K562 (cell line): ENCODE measurements around the gene KPNA4. TPM values are rescaled to one million over a fixed set of nuclear protein-coding genes. Genes with fewer than 3 reads are reported as not detected.

Source experiments
- SAFB2 ChIP-seq: fragments of 200-400 bp; formaldehyde crosslinking; IDR thresholded peaks from 2 replicates; pipeline ENCODE4 v1.6.1; 2018; ENCODE audit warnings: borderline replicate concordance, low read length, low read depth, moderate library complexity; ENCODE audit not compliant: severe bottlenecking
- polyA plus RNA-seq, 8 experiments: library from polyadenylated mRNA; depleted of rRNA in 4 of 8; stranded (reverse) in 5 of 8; unstranded in 3 of 8; fragments of >200 nt; fragmentation: Nextera tagmentation in 2 of 8; fragmentation: Illumina TruSeq in 1 of 8; extraction: Ambion mirVana in 2 of 8; extraction: Trizol in 1 of 8; gene quantifications; 2 replicates each; pipeline versions ENCODE4 v1.2.1 to v1.2.3, GENCODE V29; 2011 to 2014; ENCODE audit warnings: inconsistent platforms in 1 of 8, missing spikeins in 1 of 8
- total RNA-seq, 7 experiments: library from RNA; depleted of rRNA in 6 of 7; stranded (reverse); fragments of >200 nt in 6 of 7; fragmentation: Illumina TruSeq in 2 of 7; extraction: Trizol in 2 of 7; gene quantifications; 2 replicates each; pipeline versions ENCODE4 v1.2.1 to v1.2.3, GENCODE V29; 2011 to 2021; ENCODE audit warnings: low replicate concordance in 1 of 7
- TF ChIP-seq, protein P1 (sequence below): IDR thresholded peaks from 2 replicates; pipeline ENCODE4 v1.6.1; 2011; ENCODE audit warnings: borderline replicate concordance, low read depth, mild to moderate bottlenecking, moderate library complexity, low read length; ENCODE audit not compliant: insufficient read depth, poor library complexity, severe bottlenecking
- TF ChIP-seq, protein P2 (sequence below): sonication (generic); formaldehyde crosslinking; IDR thresholded peaks from 2 replicates; pipeline ENCODE4 v1.4.0; 2020; ENCODE audit warnings: mild to moderate bottlenecking, missing genetic modification reagents
- TF ChIP-seq, protein P3 (sequence below): fragments of 450-650 bp; IDR thresholded peaks from 2 replicates; pipeline ENCODE4 v1.6.1; 2016; ENCODE audit warnings: mild to moderate bottlenecking

Gene KPNA4
- total and polyA plus RNA-seq, 9 of the 15 experiments (the other 6 are each of a cell fraction or from before 2014, with no cell fraction given): 13.9 to 66.6 (median 34.5) TPM

DNA sequence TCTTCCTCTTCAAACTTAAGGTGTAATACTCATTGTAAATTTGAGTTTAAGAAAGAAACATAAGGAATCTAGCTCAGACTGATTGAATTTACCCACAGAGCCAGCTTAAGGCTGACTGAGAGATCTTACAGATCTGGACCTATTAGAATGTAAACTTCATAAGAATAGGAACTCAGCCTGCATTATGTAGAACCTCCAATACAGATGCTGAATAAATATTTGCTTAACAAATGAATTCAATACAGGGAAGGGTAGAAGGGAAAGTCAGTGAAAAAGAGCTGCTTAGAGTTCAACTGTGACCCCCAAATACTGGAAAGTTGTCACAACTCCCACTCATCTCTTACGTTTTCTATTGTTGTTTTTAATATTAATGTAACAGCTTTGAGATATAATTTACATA lies 11.5 kb downstream of the KPNA4 start (continued):
- TF ChIP-seq, protein P1, sequence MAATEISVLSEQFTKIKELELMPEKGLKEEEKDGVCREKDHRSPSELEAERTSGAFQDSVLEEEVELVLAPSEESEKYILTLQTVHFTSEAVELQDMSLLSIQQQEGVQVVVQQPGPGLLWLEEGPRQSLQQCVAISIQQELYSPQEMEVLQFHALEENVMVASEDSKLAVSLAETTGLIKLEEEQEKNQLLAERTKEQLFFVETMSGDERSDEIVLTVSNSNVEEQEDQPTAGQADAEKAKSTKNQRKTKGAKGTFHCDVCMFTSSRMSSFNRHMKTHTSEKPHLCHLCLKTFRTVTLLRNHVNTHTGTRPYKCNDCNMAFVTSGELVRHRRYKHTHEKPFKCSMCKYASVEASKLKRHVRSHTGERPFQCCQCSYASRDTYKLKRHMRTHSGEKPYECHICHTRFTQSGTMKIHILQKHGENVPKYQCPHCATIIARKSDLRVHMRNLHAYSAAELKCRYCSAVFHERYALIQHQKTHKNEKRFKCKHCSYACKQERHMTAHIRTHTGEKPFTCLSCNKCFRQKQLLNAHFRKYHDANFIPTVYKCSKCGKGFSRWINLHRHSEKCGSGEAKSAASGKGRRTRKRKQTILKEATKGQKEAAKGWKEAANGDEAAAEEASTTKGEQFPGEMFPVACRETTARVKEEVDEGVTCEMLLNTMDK: no peak
- TF ChIP-seq, protein P2, sequence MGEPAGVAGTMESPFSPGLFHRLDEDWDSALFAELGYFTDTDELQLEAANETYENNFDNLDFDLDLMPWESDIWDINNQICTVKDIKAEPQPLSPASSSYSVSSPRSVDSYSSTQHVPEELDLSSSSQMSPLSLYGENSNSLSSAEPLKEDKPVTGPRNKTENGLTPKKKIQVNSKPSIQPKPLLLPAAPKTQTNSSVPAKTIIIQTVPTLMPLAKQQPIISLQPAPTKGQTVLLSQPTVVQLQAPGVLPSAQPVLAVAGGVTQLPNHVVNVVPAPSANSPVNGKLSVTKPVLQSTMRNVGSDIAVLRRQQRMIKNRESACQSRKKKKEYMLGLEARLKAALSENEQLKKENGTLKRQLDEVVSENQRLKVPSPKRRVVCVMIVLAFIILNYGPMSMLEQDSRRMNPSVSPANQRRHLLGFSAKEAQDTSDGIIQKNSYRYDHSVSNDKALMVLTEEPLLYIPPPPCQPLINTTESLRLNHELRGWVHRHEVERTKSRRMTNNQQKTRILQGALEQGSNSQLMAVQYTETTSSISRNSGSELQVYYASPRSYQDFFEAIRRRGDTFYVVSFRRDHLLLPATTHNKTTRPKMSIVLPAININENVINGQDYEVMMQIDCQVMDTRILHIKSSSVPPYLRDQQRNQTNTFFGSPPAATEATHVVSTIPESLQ (CRISPR knock-in tag): no peak
- TF ChIP-seq, protein P3, sequence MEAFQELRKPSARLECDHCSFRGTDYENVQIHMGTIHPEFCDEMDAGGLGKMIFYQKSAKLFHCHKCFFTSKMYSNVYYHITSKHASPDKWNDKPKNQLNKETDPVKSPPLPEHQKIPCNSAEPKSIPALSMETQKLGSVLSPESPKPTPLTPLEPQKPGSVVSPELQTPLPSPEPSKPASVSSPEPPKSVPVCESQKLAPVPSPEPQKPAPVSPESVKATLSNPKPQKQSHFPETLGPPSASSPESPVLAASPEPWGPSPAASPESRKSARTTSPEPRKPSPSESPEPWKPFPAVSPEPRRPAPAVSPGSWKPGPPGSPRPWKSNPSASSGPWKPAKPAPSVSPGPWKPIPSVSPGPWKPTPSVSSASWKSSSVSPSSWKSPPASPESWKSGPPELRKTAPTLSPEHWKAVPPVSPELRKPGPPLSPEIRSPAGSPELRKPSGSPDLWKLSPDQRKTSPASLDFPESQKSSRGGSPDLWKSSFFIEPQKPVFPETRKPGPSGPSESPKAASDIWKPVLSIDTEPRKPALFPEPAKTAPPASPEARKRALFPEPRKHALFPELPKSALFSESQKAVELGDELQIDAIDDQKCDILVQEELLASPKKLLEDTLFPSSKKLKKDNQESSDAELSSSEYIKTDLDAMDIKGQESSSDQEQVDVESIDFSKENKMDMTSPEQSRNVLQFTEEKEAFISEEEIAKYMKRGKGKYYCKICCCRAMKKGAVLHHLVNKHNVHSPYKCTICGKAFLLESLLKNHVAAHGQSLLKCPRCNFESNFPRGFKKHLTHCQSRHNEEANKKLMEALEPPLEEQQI: no peak
- TF ChIP-seq SAFB2: no peak
